ENCODE results near the gene HBS1L. TPM values are rescaled to one million over a fixed set of nuclear protein-coding genes. Genes with fewer than 3 reads are reported as not detected.

The HBS1L gene
- total and polyA plus RNA-seq, 2 of the 4 experiments (the other 2 are of a cell fraction), result 45.1 to 120 TPM

DNA sequence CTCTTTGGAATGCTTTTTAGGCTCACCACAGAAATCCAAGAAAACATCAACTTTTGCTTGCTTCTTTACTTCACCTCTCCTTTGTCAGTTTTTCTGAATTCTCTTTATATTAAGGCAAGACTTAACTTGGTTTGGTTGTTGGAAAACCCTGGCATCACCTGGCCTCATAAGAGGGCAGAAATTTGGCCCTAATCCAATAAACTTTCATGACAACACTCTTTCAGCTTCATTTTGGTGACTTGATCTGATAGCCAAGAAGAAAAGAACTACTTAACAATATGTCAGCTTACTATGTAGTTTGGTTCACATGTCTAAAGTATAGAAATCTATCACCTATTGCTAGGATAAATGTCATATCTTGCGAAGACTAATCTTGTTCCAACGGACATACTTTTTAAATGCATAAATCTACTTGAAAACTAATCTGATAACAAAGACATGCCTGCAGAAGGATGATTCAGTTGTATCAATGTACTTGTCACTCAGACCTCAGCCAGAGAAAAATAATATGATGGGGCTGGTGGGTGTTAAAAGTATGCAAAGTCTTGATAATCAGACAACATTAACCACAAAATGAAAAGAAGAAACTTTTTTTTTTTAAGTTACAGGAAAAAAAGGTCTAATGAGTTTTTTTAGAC lies 19.3 kb upstream of the HBS1L start:
- no peak overlapping the region for H2BK20ac ChIP-seq (ENCODE audit: low read depth, low read length)
- BruUV-seq (replicated peaks), result no TSS peak
- ATAC-seq (ENCODE audit: low read depth) (no peak), DNase-seq (no peak)
- ChIA-PET CTCF (no interaction called here), POLR2A (ENCODE audit: unreplicated experiment) (no interaction called here)
- intact Hi-C loops (cut with micrococcal nuclease) (no loop called here), in situ Hi-C loops (cut with MboI; ENCODE audit: low sequenced_read_pairs) (no loop called here), dilution Hi-C loops (cut with HindIII; ENCODE audit: low sequenced_read_pairs, unreplicated experiment) (no loop called here)
- no peak overlapping the region for H3K14ac ChIP-seq (replicated peaks; ENCODE audit: low read depth, low read length)
- H3K27ac ChIP-seq (ENCODE audit: insufficient read depth, low read length), result no peak overlapping the region
- no peak overlapping the region for H3K4ac ChIP-seq (ENCODE audit: low read depth, low read length)
- H3K56ac ChIP-seq (ENCODE audit: extremely low read depth, insufficient read depth, low read length), result no peak overlapping the region
- no peaks in the 10 kb centered on the region for H3K79me1 ChIP-seq (ENCODE audit: low read depth in 1 of 2, low read length in 2 of 2)
- H2AFZ ChIP-seq (replicated peaks; ENCODE audit: low read length, poor library complexity), result no peak overlapping the region
- H3K4me1 ChIP-seq (ENCODE audit: control insufficient read depth, insufficient read depth, low read length), result no peaks in the 10 kb centered on the region
- no peak overlapping the region for H3K4me2 ChIP-seq (ENCODE audit: low read depth, low read length)
- no peak overlapping the region for H2BK5ac ChIP-seq (ENCODE audit: low read depth, low read length, poor library complexity, severe bottlenecking)
- no peak overlapping the region for H3K9ac ChIP-seq (ENCODE audit: low read depth, low read length)
- H3K9me3 ChIP-seq (ENCODE audit: control insufficient read depth, insufficient read depth, low read length), result no peaks in the 10 kb centered on the region
- H3K18ac ChIP-seq (ENCODE audit: low read depth, low read length), result no peak overlapping the region
- H3K23ac ChIP-seq (ENCODE audit: low read depth, low read length), result no peak overlapping the region
- no peaks in the 10 kb centered on the region for H3K9me1 ChIP-seq (ENCODE audit: insufficient read depth, low read length)
- no peak overlapping the region for H4K8ac ChIP-seq (ENCODE audit: low read depth in 2 of 2, low read length in 2 of 2)
- H2AK9ac ChIP-seq (replicated peaks; ENCODE audit: low read depth, low read length, poor library complexity), result no peak overlapping the region
- no peak overlapping the region for H2AK5ac ChIP-seq (ENCODE audit: low read depth, low read length)
- no peak overlapping the region for H3K4me3 ChIP-seq (ENCODE audit: insufficient read depth, low read depth, low read length)
- H2BK15ac ChIP-seq (ENCODE audit: low read depth, low read length), result no peak overlapping the region
- H2BK120ac ChIP-seq (ENCODE audit: low read depth, low read length), result no peak overlapping the region
- no peak overlapping the region for H4K91ac ChIP-seq (ENCODE audit: insufficient read depth, low read depth, low read length)
- H3K27me3 ChIP-seq (ENCODE audit: control insufficient read depth, insufficient read depth, low read length), result peaks cover 5% of the 10 kb centered on the region
- no peak for TF ChIP-seq NFE2L2 (IDR thresholded peaks at IDR 0.05; ENCODE audit: low read depth, low read length)
- TF ChIP-seq BHLHE40 (IDR thresholded peaks at IDR 0.05; ENCODE audit: low read depth, low read length), result no peak
- TF ChIP-seq CHD1 (IDR thresholded peaks at IDR 0.05; ENCODE audit: low read depth, low read length), result no peak
- no peak for TF ChIP-seq MAFK (IDR thresholded peaks at IDR 0.05; ENCODE audit: low read depth, low read length)
- TF ChIP-seq RCOR1 (IDR thresholded peaks at IDR 0.05; ENCODE audit: insufficient replicate concordance, low read length), result no peak
- TF ChIP-seq POLR2A (IDR thresholded peaks at IDR 0.05; ENCODE audit: low read depth, low read length), result no peak
- TF ChIP-seq ELK1 (IDR thresholded peaks at IDR 0.05; ENCODE audit: borderline replicate concordance, low read depth, low read length), result no peak
- no peak for TF ChIP-seq FOS (IDR thresholded peaks at IDR 0.05; ENCODE audit: low read depth, low read length)
- TF ChIP-seq, protein P1, sequence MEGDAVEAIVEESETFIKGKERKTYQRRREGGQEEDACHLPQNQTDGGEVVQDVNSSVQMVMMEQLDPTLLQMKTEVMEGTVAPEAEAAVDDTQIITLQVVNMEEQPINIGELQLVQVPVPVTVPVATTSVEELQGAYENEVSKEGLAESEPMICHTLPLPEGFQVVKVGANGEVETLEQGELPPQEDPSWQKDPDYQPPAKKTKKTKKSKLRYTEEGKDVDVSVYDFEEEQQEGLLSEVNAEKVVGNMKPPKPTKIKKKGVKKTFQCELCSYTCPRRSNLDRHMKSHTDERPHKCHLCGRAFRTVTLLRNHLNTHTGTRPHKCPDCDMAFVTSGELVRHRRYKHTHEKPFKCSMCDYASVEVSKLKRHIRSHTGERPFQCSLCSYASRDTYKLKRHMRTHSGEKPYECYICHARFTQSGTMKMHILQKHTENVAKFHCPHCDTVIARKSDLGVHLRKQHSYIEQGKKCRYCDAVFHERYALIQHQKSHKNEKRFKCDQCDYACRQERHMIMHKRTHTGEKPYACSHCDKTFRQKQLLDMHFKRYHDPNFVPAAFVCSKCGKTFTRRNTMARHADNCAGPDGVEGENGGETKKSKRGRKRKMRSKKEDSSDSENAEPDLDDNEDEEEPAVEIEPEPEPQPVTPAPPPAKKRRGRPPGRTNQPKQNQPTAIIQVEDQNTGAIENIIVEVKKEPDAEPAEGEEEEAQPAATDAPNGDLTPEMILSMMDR (conservative IDR thresholded peaks at IDR 0.05; ENCODE audit: low read depth, low read length), result no peak
- no peak for TF ChIP-seq RFX5 (IDR thresholded peaks at IDR 0.05; ENCODE audit: low read depth, low read length)
- TF ChIP-seq MAZ (IDR thresholded peaks at IDR 0.05; ENCODE audit: borderline replicate concordance, low read depth, low read length), result no peak
- TF ChIP-seq CEBPB (IDR thresholded peaks at IDR 0.05; ENCODE audit: low read depth, low read length), result no peak
- TF ChIP-seq SMC3 (IDR thresholded peaks at IDR 0.05; ENCODE audit: low read depth, low read length), result no peak
- TF ChIP-seq, protein P2, sequence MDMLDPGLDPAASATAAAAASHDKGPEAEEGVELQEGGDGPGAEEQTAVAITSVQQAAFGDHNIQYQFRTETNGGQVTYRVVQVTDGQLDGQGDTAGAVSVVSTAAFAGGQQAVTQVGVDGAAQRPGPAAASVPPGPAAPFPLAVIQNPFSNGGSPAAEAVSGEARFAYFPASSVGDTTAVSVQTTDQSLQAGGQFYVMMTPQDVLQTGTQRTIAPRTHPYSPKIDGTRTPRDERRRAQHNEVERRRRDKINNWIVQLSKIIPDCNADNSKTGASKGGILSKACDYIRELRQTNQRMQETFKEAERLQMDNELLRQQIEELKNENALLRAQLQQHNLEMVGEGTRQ (IDR thresholded peaks at IDR 0.05; ENCODE audit: low read depth, low read length), result no peak
- TF ChIP-seq RAD21 (IDR thresholded peaks at IDR 0.05; ENCODE audit: low read length), result no peak
- TF ChIP-seq MXI1 (IDR thresholded peaks at IDR 0.05; ENCODE audit: borderline replicate concordance, low read depth, low read length), result no peak
- H4K5ac ChIP-seq (ENCODE audit: low read depth, low read length), result no peak overlapping the region
- H3K36me3 ChIP-seq (ENCODE audit: control insufficient read depth, insufficient read depth, low read length), result no peaks in the 10 kb centered on the region
- H4K20me1 ChIP-seq (ENCODE audit: insufficient read depth, low read length), result no peaks in the 10 kb centered on the region
- WGBS, 2 experiments (ENCODE audit: extremely low coverage in 2 of 2, insufficient read length in 1 of 2), result no CpG with 5 or more reads among the region's 2 CpGs

Data from IMR-90 (cell line).